ENCODE results near the gene CCDC91.
"Not testable (repeated sequence)": the region's sequence is repeated elsewhere in the genome, so short reads cannot be mapped to it uniquely, and the experiment has no call there.

CCDC91 gene

DNA sequence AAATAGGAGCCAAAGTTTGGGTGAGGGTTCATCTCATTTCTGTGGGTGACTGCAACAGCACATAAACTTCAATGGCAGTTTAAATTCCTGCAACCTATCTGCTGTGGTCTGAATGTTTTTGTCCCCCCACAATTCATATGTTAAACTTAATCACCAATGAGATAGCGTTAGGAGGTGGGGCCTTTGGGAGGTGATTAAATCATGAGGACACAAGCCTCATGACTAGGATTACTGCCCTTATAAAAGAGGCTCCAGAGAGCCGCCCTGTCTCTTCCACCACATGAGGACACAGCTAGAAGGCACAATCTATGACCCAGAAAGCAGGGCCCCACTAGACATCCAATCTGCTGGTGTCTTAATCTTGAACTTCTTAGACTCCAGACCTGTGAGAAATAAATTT lies 3.8 kb upstream of the CCDC91 start:
- no peak for DNase-seq

DNA sequence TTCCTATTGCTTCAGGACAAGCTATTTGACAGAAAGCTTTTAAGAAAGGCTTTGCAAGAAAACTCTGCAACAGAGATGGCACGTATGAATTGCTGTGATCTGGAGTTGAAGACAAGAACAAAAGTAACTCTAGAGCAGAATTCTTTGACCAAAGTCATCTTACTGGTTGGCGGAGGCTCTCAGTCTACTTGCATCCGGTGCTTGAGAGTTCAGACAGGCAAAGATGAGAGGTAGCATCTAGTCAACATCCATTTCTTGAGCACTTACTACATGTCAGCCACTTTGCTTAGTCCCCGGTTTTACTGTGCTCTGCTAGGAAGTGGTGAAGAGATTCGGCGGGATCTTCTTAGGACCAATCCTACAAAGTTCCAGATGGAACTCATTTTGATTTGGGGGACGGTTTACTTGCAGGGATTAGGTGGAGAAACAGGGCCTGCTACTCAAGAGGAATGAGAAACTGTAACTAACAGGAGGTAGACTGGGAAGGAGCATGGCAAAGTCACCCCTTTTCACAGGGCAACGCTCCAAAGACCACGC lies 404 bp upstream of the CCDC91 start:
- no peak for DNase-seq

DNA sequence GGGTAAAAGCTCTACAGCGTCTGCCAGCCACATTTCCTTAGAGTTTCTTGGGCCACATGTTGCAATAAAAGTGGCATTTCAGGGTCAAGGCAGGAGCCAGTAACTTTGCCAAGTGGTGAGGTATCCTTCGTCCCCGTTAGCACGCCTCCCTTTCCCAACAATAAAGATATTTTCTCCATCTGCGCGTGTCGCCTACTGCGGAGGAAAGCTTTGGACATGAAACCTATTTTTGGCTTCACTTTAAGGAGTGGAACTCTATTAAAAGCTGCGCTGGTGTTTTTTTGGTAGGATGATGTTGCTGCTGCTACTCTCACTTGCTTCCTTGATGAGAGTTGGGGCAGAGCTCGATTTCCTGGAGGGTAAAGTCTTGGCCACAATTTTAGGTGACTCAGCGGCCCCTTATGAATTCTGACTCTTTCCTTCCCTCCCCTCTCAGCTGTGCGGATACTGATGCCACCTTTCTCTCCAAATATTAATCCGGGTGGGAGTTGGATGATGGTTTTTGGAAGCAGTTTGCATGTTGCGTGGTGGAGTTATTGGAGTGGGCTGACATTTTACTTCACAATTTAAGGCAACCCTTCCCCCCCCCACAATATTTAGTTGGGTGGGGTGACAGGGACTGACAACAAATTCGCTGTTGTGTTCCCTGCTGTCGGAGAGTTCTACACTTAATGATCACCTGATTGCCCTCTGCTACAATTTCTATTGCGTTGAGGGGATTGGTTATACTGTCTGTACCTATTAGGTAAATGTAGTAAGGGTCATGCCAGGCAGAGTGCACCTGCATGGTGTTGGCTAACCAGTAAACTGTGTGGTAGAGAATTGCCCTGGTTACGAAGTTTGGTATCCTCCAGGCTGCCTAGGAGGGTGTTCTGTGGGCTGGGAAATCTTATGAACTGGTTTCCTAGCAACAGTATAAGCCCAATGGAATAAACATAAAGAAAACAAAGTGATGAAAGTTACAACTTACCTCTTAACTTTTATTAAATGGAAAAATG lies 1.1 kb downstream of the CCDC91 start:
- peak; percentile 52 for DNase-seq

DNA sequence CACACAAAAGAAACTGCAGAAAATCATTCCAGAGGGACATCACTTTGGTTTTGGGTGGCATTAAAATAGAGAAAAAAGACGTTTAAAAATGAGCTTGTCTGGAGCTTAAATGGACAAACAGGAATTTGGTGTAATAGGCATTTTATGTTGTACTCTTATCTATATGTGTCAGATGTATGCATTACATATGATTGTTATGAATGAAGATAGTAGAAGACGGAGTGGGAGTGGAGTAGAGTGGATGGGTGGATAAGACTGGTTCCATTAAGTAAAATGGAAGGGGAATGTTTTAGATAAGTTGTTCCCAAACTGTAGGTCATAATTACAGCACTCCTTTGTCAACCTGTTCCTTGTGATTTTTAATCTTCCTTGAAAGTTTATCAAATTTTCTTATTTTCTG lies 1.9 kb downstream of the CCDC91 start:
- no peak for DNase-seq

DNA sequence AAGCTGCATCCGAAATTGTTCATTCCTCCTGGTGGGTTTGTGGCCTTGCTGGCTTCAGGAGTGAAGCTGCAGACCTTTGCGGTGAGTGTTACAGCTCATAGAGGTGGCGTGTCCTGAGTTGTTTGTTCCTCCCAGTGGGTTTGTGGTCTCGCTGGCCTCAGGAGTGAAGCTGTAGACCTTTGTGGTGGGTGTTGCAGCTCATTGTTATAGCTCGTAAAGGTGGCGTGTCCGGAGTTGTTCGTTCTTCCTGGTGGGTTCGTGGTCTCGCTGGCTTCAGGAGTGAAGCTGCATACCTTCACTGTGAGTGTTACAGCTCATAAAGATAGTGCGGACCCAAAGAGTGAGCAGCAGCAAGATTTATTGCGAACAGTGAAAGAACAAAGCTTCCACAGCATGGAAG lies 4.4 kb downstream of the CCDC91 start:
- DNase-seq, result not testable (repeated sequence)

DNA sequence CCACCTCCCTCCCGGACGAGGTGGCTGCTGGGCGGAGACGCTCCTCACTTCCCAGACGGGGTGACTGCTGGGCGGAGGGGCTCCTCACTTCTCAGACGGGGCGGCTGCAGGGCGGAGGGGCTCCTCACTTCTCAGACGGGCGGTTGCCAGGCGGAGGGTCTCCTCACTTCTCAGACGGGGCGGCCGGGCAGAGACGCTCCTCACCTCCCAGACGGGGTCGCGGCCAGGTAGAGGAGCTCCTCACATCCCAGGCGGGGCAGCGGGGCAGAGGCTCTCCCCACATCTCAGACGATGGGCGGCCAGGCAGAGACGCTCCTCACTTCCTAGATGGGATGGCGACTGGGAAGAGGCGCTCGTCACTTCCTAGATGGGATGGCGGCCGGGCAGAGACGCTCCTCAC lies 10.9 kb downstream of the CCDC91 start:
- DNase-seq, result not testable (repeated sequence)

DNA sequence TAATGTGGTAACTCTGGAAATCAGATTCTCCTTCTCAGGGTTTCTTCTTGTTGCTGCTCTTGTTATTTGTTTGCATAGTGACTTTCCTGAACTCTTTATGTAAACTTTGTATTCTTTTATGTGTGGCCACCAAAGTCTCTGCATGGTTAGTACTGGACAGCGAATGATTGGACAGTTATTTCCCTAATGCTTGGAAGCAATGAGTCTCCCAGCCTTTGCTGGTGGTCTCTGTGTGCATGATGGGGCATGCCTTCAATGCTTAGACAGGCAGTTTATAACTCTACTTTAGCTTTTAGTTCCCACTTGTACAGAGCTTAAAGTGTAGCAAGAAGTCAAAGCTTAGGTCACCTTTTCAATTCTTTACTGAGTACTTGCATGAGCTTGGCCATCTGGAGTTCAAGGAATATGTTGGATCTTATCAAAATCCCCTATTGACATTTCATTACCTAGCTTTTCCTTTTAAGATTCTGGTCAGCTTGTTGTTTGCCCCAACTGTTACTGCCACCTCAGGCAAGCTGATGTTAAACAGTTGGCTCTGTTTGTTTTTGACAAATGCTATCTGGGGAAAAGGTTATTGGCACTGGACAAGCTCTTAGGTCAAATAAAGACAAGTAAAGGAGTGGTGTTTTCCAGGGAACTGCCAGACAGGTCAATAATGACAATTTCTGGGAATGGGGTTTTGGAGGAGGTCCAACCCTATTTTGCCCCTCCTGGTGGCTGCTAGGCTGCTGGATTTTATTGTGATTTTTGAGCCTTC lies 12.3 kb downstream of the CCDC91 start:
- no peak for DNase-seq

DNA sequence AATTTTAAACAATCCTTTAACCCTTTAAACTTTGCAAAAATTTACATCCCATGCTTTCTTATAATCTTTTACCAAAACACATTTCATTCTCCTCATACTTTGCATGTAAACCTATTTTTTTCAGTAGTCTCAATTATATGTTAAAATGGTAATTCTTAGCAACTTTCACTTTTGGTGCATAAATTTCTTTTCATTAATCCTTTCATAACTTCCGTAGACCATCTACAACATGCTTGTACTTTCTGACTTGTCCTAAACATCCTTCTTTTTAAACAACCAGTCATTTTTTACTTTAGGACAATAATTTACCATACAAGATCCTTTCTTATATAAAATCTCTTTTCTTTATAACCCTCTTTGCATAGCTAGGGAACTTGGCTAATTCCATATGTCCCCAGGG lies 19.5 kb downstream of the CCDC91 start:
- DNase-seq, result peak; percentile 33

DNA sequence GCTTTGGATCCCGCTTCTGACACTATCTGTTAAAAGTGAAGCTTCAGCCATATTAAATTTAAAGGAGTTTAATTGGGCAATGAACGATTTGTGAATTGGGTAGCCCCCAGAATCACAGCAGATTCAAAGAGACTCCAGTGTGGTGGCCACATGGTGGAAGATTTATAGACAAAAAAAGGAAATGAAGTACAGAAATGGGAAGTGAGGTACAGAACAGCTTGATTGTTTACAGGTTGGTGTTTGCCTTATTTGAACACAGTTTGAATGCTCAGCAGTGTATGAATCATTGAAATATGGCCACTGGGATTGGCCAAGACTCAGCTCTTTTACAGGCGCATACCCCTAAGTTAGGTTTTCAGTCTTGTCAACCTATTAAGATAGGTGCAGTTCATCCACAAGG lies 21.9 kb downstream of the CCDC91 start:
- no peak for DNase-seq

DNA sequence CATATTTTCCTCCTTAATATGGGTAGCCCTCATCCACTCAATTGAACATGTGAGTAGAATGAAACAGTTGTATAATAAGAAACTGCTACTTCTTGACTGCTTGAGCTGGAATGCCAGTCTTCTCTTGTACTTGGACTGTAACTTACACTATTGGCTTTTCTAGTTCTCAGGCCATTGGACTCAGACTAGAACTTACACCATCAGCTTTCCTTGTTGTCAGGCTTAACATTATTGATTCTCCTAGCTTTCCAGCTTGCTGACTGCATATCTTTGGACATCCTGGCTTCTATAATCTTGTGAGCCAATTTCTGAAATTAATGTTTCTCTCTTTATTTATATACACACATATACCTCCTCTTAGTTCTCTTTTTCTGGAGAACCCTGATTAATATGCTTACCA lies 24.8 kb downstream of the CCDC91 start:
- DNase-seq, result no peak

DNA sequence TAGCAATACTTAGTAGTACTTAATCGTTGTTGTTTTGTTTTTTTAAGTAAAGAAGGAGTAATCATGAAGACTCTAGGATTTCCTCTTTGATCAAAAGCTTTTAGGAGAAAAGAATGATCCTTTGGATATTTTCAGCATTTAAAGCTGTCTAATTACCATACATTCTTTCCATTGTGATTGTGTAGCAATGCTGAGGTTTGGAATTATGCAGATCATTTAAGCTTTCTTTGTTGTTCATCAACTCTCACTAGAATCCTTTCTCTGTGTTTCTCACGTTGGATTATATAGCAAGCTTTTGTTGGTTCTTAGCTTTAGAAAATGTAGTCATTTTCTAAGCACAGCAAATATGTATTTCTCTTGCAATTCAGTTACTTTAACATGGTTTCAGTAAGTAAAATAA lies 25.8 kb downstream of the CCDC91 start:
- DNase-seq, result no peak

DNA sequence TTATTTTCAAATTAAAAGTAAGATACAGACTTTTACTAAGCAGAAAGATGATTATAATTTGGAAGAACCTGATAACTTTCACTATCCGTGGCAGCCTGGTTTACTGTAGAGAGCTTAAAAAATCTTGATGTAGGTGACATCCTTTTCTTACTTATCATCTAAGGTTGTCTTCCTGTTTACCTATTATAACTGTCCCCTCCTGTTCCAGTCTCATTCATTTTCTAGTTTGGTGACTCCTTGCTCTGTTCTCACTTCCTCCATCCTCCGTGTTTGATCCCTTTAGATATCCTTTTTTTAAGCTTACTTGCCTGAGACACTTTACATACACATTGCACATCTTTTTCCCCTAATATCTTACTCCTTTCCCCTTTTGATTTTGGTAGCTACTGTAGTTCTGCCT lies 27.5 kb downstream of the CCDC91 start:
- no peak for DNase-seq

DNA sequence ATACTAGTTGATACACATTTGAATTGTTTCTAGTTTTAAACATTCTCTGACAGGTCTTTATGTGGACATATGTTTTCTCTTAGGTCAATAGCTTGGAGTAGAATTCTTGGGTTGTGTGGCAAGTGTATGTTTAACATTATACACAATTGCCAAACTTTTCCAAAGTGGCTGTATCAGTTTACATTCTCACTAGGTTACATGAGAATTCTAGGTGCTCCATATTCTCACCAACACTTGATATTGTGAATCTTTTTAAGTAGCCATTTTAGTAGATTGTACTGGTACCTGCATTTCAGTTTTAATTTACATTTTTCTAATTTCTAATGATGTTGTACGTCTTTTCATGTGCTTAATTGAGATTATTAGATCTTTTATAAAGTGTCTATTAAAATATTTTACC lies 28.6 kb downstream of the CCDC91 start:
- DNase-seq, result no peak

DNA sequence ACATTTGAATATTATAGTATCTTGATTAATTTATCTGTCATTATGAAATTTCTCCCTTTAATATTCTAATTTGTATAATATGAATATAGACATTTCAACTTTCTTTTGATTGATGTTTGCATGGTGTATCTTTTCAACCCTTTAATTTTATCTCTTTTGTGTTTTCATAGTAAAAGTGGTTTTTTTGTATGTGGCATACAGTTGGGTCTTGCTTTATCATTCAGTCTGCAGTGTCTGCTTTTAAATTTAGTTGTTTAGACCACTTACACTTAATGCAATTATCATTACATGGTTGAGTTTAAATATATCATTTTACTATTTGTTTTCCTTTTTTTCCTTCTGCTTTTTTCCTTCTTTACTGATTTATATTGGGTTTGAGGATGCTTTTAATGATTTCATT lies 29.6 kb downstream of the CCDC91 start:
- no peak for DNase-seq

DNA sequence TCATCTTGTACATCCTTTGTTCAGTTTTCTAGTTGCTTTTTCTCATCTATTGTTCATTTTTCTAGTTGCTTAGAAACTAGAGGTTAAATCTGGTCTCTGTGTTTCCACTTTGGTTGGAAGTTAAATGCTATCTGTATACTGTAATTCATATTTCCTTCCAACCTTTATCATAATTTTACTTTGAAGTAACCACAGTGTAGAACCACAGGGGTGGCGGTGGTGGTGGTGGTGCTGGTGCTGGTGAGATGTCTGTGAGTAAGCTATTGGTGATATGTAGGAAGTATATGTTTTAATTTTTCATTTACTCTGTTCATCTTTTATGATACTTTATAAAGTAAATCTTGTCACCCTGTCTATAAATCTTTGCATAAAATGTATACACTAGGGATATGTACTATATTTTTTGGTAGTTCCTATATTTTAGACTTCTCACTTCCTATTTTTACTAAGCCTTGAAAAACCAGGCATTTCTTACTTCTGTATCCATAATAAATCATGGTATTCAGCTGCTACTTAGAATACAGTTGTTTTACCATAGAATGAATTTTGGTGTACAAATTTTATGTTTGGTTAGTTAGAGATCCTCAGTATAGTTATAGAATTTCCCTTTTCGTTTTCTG lies 31.9 kb downstream of the CCDC91 start:
- no peak for DNase-seq

DNA sequence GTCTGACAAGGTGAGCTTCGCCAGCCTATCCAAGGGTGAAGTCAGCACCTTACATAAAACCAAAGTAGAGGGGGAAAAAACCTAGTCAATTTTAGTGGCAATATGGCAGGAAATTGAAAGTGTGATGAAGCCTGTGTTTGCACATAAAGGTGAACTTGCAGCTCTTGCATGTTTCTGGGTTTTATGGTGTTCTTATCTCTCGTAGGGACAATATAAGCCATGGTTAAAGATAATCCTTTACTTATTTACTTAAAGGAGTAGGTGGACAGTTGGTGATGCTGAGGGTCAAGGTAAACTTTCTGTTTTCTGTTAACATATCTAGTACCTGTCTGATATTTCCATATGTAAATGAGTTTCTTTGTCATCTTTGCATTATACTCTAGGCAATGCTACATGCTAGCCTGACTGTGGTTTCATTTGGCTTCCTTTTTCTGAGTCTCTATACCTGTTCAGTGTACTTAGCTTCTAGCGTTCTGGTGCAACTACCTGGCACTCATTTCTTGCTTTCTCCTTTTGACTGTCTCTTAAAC lies 32.8 kb downstream of the CCDC91 start:
- DNase-seq, result no peak

DNA sequence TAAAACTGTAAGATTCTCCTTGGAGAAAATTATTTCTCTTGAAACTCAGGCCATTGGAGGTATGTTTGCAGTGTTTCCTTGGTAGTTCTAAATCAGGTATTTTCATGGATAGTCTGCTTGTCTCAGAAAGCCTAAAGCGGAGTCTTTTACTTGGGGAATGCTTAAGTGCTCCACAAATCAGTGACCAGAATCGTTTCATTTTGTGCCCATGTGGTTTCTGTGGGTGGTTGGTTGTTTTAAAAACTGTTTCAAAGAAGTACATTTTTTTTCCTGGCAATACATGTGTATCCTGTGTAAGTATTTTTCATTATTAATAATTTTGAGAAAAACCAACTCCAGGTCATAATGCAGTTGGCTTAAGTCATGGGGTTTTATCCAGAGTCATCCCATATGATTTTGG lies 33.6 kb downstream of the CCDC91 start:
- DNase-seq, result no peak

DNA sequence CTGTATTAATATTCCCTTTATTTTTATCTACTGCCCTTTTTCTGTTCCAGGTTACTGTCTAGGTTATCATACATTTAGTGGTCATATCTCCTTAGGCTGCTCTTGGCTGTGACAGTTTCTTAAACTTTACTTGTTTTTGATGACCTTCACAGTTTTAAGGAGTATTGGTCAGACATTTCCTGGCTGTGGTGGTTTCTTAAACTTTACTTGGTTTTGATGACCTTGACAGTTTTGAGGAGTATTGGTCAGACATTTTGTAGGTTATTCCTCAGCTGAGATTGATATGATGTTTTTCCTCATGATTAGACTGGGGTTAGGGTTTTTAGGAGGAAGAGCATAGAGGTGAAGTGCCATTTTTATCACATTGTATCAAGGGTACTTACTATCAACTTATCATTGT lies 36.4 kb downstream of the CCDC91 start:
- no peak for DNase-seq

DNA sequence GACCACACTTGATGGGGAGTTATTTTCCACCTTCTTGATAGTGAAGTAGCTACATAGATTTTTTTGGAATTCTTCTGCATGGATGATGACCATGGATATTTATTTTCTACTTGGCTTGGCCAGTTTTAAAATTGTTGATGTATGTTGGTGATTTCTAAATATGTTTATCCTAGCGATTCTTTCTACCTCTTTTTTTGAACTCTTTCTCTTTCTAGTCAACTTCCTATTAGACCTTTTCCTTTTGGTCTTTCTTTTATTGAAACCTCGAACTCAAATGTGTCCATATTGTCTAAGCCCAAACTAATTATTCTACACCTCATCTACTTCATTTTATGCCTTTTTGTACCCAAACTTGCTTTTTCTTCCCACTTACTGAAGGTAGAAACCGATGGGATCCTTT lies 37.0 kb downstream of the CCDC91 start:
- DNase-seq, result no peak

DNA sequence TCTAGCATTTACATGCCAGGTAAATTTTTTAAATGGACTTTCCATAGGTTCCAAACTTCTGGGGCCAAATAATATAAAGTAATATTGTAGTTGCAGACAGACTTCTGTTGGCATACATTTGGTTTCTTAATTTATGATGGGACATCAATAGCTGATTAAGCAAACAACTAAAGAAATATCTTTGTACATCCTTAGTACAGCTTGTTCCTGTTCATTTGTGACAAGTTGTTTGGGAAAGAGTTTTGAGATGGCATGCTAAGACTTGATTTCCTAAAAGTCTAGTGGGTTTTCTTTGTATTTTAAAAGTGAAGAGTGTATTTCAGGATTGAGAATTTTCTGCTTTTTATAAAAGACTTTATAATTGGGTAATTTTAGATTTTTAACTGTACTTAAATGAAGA lies 41.0 kb downstream of the CCDC91 start:
- DNase-seq, result no peak

DNA sequence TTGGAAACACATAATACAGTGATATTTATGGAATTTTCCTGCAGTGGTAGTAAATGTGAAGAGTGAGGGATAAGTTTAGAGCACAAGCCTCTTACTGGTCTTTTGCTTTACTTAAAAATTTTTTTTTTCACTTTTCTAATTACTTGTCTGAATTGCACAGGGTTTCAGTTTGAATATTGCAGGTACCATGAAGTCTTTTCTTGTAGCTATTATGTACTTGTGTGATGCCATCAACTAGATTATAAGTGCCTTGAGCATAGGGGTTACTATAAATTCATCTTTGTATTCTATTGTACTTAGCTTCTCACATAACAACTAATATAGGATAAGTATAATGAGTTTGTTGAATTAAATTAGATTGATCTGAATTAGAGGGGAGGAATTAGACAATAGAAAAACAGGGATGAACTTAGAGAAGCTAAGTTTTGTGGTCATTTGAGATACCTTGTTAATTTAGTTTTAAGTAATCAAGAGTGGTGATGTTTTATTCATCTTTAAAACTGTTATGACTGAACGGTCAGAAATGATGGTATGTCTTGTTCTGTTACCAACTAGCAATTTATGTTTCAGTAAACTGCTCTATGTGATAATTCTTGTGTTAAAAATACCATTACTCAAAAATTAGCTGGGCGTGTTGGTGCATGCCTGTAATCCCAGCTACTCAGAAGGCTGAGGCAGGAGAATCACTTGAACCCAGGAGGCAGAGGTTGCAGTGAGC lies 42.1 kb downstream of the CCDC91 start:
- DNase-seq, result no peak

DNA sequence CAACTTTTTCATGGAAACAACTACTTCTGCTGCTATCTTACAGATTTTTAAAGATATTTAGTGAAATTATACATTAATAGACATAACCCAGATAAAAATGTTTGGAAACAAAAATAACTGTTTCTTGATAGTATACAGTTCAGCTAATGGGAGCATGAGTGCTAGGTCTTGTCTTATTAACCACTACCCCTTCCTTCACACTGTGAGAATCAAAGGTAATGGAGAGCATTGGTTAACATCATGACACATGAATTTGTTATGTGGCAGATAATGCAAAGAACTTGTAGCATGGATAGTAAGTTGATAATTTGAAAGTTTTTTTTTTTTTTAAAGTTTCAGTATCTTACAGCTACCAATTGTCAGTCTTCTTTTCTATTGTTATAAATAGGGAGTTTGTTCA lies 44.2 kb downstream of the CCDC91 start:
- DNase-seq, result no peak

DNA sequence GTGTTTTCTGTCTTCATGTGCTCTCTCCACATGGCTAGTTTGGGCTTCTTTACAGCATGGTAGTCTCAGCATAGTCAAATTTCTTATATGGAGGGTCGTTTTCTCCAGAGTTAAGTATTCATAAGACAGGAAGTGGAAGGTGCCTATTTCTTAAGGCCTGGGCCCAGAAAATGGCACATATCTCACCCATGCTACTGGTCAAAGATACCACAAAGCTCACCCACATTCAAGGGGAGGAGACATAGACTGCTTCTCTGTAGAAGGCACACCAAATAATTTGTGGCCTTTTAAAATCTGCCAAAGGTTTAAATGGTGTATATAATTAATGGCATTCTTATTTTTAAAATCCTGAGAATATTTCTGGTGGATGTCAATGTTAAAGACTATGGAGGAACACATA lies 44.8 kb downstream of the CCDC91 start:
- DNase-seq, result no peak

All from fibroblast of skin of right quadriceps (primary cell).